ENCODE measurements around the gene DNAJC7.

Gene DNAJC7

DNA sequence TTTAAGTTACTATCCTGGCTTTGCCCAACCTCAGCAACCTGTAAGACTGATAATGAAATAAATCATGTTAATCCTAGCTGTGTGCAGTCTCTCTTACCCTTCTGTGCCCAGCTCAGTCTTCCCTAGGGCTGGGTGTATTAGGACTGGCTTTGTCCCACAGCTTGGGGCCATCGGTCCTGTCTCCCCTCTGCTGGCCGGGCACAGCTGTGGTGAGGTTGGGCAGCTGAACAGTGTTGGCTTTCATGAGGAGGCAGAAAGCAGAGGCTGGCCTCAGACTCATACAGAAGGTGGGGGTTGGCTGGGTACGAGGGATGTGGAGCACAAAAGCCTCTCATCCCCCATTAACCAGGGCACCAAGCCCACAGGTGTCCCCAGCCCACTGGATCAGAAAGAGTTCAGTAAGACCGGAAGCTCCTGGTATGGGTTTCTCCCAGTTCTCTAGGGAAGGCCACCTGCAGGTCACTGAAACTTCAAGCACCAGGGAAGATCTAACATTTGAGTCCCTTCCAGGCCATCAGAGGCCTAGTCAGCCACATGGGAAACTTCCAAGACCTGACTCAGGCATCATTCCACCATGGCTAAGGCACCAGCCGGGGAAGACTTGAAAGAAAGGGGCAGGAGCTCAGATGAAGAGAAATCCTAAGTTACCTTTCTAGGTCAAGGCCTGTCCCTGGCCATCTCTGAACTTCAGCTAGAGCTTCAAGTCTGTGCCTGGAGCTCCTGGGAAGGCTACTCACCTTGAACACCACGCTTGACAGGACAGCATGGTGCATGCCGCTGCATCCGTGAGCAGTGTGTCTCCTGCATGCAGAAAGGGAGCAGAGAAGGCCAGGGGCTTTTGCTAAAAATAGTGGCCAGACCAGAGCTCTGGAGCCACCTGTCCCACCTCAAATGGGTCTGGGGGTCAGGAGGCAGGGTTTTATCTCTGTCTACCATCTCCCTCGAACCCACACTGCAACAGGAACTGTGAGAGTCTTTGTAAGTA lies 41.8 kb downstream of the DNAJC7 start:
- no peak for DNase-seq (ENCODE audit: low read depth)

DNA sequence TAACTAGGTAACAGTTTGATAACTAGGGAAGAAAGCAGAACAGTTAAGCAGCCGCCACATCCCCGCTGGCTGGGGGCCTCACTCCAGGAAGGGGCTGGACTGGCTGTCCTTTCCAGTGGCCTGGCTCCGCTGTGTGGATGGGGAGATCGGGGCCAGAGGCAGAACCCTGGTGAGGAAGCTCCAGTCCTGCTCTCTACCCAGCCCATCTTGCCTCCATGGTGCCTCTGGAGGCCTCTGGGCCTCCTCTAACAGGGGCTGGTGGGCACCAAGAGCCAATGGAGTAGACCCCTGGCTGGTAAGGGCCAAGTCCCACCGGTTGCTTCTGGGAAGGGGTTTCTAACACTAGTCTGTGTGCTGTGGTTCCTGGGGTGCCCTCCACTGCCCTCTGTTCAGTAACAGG lies 42.6 kb downstream of the DNAJC7 start:
- no peak for DNase-seq (ENCODE audit: low read depth)

DNA sequence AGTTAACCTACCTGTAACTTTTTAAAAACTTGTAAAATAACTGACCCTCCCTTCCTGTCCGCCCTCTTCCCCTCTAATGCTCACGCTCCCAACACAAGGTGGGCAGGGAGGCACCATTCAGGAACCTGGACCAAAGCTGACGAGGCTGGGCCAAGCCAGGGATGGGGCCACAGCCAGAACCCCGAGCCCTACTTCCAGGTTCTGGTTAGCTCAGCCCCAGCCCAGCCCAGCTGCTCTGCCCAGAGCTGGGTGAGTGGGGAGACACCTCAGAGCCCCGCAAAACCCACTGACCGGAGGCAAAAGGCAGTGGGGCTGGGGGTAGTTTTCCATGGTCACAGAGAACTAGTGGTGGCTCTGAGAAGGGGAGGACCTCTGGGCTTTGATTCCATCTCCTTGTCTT lies 43.2 kb downstream of the DNAJC7 start:
- DNase-seq (ENCODE audit: low read depth): no peak

DNA sequence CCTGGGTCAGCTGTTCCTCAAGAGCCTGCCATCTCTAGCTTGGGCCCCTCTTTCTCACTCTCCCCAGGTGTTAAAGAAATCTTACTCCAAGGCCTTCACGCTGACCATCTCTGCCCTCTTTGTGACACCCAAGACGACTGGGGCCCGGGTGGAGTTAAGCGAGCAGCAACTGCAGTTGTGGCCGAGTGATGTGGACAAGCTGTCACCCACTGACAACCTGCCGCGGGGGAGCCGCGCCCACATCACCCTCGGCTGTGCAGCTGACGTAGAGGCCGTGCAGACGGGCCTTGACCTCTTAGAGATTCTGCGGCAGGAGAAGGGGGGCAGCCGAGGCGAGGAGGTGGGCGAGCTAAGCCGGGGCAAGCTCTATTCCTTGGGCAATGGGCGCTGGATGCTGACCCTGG lies 43.8 kb downstream of the DNAJC7 start:
- no peak for DNase-seq (ENCODE audit: low read depth)

DNA sequence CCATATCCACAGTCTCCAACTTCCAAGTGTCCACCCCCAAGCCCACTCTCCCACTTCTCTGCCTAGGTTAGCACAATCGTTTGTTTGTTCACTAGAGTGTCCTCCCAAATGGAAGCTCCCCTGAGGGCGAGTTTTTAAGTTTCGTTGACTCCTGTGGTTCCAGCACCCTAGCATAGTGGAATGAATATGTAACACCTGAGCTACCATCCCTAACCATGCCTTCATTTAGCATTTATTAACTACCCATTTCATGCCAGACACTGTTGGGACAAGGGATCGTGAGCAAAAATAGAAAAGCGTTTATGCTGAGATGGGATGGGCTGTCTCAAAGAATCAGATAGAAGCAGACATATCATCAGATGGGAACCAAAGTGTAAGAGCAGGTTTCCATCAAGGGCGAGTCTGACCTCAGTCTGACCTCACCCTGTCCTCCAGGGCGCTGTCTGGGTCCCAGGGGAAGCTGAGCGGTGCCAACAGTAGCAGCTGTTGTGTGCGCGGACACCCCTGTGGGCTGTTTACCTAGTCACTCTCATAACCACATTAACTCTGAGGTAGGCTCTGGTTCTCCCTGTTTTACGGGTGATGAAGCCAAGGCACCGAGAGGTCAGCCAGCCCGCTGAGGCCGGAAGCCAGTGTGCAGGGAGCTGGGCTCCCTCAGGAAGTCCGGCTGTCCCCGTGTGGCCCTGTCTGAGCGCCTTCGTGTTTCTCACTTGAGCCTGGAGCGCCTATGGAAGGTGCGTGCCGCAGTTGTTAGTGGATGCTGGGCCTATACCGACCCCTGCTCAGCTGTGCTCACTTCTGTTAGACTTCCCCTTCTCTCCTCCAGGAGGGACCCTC lies 44.5 kb downstream of the DNAJC7 start:
- DNase-seq (ENCODE audit: low read depth): no peak

DNA sequence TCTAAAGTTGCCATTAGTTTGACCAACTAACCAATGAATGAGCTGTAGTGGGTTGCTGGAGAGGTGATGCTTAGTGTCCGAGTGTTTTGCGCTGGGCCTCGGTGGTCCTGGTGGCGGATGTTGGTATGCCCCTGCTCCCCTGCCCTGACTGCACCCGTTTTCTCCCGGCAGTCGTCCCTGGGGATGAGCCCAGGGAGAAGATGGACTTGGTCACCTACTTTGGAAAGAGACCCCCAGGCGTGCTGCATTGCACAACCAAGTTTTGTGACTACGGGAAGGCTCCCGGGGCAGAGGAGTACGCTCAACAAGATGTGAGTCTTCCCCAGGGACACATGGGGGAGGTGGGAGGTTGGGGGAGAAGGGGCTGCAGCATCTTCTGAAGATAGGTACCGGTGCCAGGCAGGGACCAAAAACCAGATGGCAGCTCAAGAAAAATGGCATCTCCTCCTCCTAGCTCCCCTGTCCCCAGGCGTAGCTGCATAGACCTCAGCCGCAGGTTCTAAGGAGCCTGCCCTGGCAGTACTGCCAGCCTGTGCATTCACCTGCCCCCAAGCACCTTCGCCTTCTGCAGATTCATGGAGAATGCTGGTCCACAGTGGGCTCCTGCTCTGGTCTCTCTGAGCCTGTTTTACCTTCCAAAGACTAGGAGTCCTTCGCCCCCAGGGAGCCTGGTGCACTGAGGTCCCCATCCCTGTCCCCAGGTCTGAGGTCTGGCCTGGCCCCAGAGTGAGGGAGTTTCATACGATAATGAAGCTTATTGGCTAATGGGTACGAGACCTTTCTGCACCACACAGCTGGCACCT lies 45.3 kb downstream of the DNAJC7 start:
- DNase-seq (ENCODE audit: low read depth): no peak

DNA sequence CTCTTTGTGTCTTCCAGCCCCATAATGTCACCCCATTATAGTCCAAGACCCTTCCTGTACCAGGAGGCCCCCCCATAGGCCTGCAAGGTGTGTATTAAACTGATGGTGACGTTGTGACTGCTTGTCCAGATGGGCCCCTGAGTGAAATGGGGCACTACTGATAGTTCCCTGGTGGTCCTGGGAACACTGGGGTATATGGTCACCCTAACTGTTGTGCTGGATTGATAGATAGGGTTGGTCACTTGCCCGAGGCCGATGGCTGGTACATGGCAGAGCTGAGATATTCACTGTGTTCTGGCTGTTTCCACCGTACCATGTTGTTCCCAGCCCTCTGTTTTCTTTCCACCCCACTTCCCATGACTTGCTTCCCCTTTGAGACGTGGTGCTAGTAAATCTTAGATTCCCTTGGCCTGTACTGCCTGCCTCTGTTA lies 46.3 kb downstream of the DNAJC7 start:
- DNase-seq (ENCODE audit: low read depth): no peak

DNA sequence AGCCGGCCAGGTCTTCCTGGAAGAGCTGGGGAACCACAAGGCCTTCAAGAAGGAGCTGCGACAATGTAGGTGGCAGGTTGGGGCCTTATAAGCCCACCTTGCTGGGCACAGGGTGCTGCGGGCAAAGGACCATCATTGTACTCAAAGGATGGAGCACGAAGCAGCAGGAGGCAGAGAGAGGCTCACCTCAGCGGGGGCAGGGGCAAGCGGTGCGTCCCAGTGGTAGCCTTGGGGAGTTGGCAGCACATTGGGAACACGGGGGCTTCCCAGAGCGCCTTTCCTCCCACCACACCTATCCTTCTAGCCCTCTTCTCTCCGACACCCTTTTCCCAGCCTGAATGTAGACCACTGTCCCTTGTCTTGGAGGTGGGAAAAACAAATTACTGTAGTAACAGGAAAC lies 48.6 kb downstream of the DNAJC7 start:
- no peak for DNase-seq (ENCODE audit: low read depth)

DNA sequence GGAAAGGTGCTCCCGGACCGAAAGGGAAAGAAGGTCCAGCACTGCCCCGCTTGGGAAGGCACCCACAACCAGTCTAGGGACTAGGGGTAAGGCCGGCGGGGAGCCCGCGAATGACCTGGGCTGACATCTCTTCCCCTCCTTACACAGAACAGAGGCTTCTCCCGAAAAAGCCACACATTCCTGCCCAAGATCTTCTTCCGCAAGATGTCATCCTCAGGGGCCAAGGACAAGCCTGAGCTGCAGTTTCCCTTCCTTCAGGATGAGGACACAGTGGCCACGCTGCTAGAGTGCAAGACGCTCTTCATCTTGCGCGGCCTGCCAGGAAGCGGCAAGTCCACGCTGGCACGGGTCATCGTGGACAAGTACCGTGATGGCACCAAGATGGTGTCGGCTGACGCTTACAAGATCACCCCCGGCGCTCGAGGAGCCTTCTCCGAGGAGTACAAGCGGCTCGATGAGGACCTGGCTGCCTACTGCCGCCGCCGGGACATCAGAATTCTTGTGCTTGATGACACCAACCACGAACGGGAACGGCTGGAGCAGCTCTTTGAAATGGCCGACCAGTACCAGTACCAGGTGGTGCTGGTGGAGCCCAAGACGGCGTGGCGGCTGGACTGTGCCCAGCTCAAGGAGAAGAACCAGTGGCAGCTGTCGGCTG lies 49.2 kb downstream of the DNAJC7 start:
- no peak for DNase-seq (ENCODE audit: low read depth)

DNA sequence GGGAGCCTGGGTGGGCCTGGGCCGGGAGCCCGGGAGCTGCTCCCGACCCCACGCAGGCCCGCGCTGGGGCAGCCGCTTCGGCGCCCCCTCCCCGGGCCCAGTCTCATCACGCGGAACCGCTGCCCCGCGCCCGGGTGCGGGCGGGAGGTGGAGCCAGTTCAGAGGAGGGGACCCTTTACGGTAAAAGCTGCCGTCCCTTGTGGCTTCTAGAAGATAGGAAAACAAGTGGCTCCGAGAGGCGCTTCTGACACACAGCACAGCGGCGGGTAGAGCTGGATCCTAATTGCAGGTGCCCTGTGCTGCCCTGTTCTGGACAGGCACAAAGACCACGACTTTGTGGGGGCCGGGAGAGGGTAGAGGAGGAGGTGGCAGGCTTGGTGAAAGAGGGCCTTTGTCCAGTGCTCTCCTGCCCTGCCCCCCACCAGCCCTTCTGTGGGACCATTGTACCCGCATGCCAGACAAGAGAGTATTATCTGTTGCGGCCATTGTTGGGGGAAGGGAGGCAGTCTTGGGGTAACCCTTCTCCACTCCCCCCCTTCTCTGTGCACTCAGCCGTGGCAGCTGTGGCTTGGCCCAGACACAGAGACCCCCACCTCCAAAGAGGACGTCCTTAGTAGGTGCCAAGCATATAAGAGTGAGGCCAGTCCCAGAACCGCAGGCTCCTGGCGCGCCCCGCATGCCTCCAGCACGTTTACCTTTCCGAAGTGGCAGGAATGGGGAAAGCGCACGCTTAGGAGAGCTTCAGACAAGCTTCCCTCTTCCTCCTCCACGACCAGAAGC lies 49.9 kb downstream of the DNAJC7 start:
- no peak for DNase-seq (ENCODE audit: low read depth)

DNA sequence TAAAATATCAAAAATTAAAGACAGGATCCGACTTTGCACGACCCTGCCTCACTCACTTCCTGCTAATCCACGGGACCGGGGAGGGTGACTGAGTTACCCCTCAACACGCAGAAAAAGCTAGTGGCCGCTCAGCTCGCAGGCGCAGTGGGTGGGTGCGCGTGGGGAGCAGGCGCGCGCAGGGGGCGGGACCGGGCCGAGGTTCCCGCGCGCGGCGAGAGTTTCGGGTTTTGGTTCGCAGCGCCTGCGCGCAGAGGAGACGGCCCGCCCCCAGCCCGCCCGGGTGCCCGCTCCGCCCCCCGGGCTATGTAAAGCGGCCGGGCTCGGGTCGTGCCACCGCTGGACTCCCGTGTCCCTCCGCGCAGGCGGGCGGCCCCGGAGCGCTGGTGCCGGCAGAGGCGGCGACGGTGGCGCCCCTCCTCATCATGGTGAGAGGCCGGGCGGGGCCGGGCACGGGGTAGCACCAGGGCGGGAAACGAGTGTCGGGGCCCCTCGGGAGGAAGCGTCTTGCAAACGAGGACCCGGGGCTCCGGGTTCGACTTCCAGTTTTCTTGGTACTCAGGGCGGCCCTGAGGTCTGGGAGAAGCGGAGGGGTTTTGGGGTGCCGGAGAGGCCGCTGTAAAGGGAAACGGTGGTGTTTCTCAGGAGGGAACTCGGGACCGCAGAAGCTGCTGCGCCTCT lies 50.6 kb downstream of the DNAJC7 start, which contains the start of gene CNP:
CNP (plus strand) TSS at position 333 of the 678 bp plus-strand sequence; CDS start at position 423, 90 bp downstream.
- DNase-seq (ENCODE audit: low read depth): no peak

DNA sequence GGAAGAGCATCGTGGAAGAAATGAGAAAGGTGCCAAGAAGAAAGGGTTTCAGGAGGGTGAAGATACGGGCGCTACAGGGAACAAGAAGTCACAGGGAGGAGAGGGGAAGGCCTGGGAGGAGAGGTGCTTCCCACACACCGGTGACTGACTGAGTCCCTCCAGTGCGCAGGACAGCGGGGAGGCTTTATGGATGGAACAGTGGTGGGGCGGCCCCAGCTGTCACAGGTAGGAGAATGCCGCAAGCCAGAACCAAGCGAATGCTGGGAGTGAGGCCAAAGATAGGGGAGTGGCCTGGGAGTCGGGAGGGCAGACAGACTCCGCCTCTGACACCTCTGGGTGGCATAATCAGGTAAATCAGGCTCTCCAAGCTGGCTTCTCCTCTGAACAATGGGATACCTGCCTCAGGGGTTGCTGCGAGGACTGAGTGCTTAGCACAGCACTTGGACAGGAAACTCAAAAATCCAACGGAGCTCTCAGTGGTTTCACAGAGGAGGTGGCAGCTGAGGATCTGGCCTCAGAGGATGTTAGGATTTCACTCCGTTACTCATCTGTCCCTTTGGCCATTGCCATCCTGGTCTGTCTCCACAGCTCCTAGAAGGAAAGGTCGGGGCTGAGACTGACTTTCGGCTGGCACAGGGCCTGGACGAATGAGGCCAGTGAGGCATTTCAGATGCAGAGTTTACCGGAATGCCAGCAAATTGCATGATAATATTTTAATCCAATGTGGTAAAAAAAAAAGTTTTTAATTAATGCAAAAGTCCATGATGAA lies 51.4 kb downstream of the DNAJC7 start:
- DNase-seq (ENCODE audit: low read depth): no peak

DNA sequence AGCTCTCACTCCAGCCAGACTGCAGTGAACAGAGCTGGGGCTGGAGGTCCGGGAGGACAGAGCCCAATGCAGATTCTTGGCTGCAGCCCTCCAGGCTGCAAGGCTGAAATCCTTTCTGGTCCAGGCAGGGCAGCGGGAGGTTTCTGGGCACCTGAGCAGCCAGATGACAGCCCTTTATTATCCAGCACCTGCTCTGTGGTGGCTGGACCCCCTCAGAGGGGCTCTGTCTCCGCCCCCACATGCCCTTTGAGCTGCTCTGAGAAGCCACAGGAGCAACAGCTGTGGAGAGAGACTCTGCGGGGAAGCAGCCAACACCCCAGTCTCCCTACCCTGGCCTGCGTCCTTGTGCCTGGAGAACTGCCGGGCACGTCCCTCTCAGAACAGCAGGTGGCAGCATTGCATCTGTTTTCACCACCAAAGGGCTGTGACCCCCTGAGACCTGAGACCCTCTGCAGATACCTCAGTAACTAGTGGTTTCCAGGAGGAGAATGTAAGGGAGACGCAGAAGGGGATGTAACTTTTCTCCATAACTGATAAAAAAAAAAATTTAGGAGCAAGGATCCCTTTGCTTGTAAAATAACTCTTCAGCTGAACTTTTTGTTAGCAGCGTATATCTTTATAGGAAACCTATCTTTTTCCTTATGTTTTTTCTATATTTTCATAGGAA lies 54.3 kb downstream of the DNAJC7 start:
- DNase-seq (ENCODE audit: low read depth): no peak

DNA sequence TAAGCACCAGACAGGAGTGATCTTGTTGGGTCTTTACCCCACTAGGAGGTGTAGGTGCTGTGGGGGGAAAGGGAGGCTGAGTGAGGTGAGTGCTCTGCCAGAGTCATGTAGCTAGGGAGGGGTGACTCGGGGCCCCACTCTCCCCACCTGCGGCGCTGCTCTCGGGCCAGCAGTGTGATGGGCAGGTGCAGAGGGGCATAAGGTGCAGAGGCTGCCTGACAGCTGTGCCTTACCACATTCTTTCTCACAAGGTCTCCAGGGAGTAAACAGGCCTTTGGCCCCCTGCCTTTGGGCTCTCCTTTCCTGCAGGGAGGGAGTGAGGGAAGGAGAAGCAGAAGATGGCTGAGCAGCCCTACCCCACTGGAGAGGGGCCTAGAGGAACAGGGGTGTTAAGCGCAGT lies 55.1 kb downstream of the DNAJC7 start:
- no peak for DNase-seq (ENCODE audit: low read depth)

DNA sequence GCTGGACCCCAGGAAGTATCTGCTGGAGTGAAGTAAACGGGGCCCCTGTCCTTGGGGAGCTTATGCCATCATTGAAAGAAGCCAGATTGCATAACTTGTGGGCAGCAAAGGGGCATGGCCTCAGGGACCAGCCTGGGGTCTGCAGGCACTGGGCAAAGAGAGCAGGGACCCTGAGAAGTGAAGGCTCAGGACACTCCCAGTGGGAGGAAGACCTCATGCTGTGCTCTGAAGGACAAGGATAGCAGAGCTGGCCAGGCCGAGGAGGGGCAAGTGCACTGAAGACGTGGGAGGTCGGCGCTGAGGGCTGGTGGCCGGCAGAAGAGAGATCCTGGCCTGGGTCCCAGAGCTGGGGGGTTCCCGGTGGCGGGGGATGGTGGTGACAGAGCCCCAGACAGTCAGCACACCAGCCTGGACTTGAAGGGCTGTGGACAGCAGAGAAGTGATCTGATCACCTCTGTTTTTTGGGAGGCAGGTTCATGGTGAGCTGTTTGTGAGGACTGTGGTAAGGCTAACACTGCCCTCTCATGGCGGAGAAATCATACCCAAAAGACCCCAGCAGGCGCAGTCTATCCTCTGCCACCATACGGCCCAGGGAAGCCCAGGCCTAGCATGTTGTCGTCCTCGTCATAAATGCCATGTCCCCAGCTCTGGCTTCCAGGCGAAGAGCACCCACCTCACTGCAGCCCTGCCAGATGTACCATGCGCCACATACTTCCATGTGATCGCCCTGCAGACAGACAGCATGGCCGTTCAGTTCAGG lies 57.7 kb downstream of the DNAJC7 start:
- DNase-seq (ENCODE audit: low read depth): no peak

DNA sequence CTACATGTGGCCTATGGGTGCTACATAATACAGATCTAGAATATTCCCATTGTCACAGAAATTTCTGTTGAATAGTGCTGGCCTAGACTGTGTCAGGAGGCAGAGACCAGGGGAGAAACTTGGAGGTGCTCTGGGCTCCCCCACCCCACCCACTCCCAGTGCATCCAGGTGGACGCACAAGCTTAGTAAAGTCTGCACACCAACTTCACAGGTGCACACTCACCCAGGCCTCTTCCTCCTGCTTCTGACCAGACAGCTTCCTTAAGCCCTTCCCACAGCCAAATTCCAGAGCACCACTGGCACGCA lies 58.3 kb downstream of the DNAJC7 start:
- no peak for DNase-seq (ENCODE audit: low read depth)

DNA sequence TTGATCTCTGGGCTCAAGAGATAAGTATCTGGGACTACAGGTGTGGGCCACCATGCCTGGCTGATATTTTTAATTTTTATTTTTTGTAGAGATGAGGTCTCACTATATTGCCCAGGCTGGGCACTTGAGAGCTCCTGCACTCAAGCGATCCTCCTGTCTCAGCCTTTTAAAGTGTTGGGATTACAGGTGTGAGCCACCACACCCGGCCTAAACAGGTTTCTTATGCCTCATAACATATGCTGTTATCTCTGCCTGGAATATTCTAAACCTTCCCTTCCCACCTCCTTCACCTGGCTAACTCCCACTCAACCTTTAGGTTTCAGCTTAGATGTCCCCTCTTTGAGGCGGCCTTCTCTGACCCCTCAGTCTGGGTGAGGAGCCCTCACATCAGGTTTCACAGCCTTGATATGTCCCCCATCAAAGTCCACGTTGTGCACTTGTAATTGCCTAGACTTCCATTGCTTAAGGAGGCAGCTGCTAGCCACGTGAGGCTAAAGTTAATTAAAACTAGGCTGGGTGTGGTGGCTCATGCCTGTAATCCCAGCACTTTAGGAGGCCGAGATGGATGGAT lies 59.3 kb downstream of the DNAJC7 start:
- DNase-seq (ENCODE audit: low read depth): no peak

All from non-pigmented ciliary epithelial cell (primary cell).